Epithelial cell of esophagus (primary cell): ENCODE data around the gene SIK3.
A peak's percentile ranks its signal among the peaks of the same experiment; 100 is the strongest.

ENCODE experiments used
- DNase-seq: peaks from one replicate; pipeline ENCODE4 v3.0.0; 2010; ENCODE audit warnings: low read depth
- H3K4me3 ChIP-seq: 2 replicates; pipeline ENCODE4 v1.5.1; 2011; ENCODE audit warnings: mild to moderate bottlenecking, low read length, control low read depth
- CTCF ChIP-seq: IDR thresholded peaks from 2 replicates; pipeline ENCODE4 v1.5.1; 2011; ENCODE audit warnings: low read depth, mild to moderate bottlenecking, low read length, control low read depth, inconsistent platforms; ENCODE audit not compliant: insufficient read depth; ENCODE audit errors: missing control alignments

SIK3 gene

GRCh38 chr11:117000014-117000737 lies 98.1 kb downstream of the SIK3 start:
- no peak for DNase-seq
- no peak for TF ChIP-seq CTCF
- no peak overlapping the region for H3K4me3 ChIP-seq

- no peak for TF ChIP-seq CTCF
- no peak for DNase-seq
- no peak overlapping the region for H3K4me3 ChIP-seq
Observed at GRCh38 chr11:116997071-116997470, 101.2 kb downstream of the SIK3 start.

GRCh38 chr11:116994195-116994594 lies 104.0 kb downstream of the SIK3 start:
- no peak overlapping the region for H3K4me3 ChIP-seq
- no peak for TF ChIP-seq CTCF
- no peak for DNase-seq

- DNase-seq = no peak
- no peak overlapping the region for H3K4me3 ChIP-seq
- no peak for TF ChIP-seq CTCF
Observed at GRCh38 chr11:116993599-116993998, 104.6 kb downstream of the SIK3 start.

- H3K4me3 ChIP-seq = no peak overlapping the region
- DNase-seq = no peak
- TF ChIP-seq CTCF = no peak
Observed at GRCh38 chr11:116991491-116991890, 106.7 kb downstream of the SIK3 start.

- H3K4me3 ChIP-seq = no peak overlapping the region
- DNase-seq = no peak
- TF ChIP-seq CTCF = no peak
Observed at GRCh38 chr11:116990811-116991210, 107.4 kb downstream of the SIK3 start.

- DNase-seq = peak; percentile 73
- H3K4me3 ChIP-seq = no peak overlapping the region
- no peak for TF ChIP-seq CTCF
Observed at GRCh38 chr11:116990061-116990473, 108.2 kb downstream of the SIK3 start.
